ENCODE measurements around the gene SPAG17.

- TF ChIP-seq POLR2A (IDR thresholded peaks at IDR 0.05) (no peak), CTCF (IDR thresholded peaks at IDR 0.05) (no peak), EP300 (IDR thresholded peaks at IDR 0.05) (no peak)
Measured at GRCh38 chr1:118177998-118178397, 7.0 kb downstream of the SPAG17 start.

Data from ovary (tissue), 3 donors.